Subcutaneous adipose tissue (tissue), 4 donors: ENCODE data around the gene RALA. TPM values are rescaled to one million over a fixed set of nuclear protein-coding genes. Genes with fewer than 3 reads are reported as not detected.

ENCODE experiments used
- CTCF ChIP-seq: fragments of 450-650 bp; IDR thresholded peaks from one replicate; pipeline ENCODE4 v1.5.1; 2016; ENCODE audit warnings: low read depth, mild to moderate bottlenecking, control low read depth, antibody characterized with exemption, moderate library complexity
- total RNA-seq, 4 donors: library from RNA; depleted of rRNA; stranded (reverse); fragments of >200 nt; gene quantifications; one replicate each; pipeline ENCODE4 v1.1.0, GENCODE V29; 2016

Gene RALA
- total RNA-seq, 4 donors from 2014 or later: 22.5 to 32.1 (median 28.7) TPM

DNA sequence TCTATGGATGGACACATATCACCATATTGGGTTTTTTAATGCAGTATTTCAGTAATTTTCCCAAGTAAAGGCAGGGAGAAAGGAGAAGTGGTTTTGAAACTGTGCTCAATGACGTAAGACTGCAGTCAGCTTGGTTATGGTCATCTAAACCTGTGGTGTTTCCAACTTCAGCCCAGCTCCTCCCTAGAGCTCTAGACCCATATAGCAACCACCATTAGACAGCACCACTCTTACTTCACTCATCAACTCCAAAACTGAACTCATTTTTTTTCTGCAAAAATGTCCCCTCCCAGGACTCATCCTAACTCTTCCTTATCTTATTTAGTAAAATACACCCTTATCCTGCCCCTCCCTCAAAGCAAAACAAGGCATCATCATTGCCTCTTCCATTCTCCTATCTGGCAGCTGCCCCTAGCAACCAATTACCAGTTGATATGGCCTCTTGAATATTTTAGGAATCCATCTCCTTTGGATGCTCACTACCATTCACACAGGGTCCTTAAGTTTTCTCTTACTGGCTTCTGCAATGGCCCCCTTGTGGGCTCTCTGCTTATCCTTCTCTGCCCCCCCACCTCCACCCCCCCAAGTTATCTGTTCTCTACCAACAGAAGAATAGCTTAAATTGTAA lies 1.5 kb upstream of the RALA start:
- TF ChIP-seq CTCF: no peak

DNA sequence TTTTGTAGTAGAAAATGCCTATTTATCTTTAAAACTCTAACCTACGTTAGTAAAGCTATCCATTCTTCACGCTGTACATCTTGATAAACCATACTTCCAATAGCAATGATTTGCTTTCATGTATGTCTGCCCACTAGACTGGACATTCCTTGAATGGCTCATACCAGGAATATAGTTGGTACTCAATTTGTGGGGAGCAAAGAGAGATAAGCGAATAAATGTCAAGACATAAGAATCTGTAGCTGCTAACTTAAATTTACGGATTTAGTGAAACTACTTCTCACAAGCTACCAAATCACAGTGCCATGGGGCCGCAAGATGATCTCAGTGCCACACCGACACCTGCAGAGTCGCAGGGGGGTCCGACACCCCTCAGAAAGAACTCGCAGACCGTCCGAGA lies 763 bp upstream of the RALA start:
- no peak for TF ChIP-seq CTCF

GRCh38 chr7:39623732-39624441 lies 515 bp downstream of the RALA start:
- TF ChIP-seq CTCF: no peak

GRCh38 chr7:39624442-39624807 lies 1.1 kb downstream of the RALA start:
- TF ChIP-seq CTCF: no peak

GRCh38 chr7:39624935-39625694 lies 1.7 kb downstream of the RALA start:
- TF ChIP-seq CTCF: no peak

GRCh38 chr7:39631736-39632308 lies 8.4 kb downstream of the RALA start:
- no peak for TF ChIP-seq CTCF
